Prostate gland (tissue), 2 donors: ENCODE measurements around the gene RFPL4AL1. TPM values are rescaled to one million over a fixed set of nuclear protein-coding genes. Genes with fewer than 3 reads are reported as not detected.
"Not testable (repeated sequence)": the region's sequence is repeated elsewhere in the genome, so short reads cannot be mapped to it uniquely, and the experiment has no call there.

Source experiments
- DNase-seq: peaks from one replicate; pipeline ENCODE4 v3.0.0-alpha.2; 2019; ENCODE audit warnings: low spot score
- H3K27ac ChIP-seq, 2 donors: fragments of 200-600 bp; sonication (generic); 2 replicates each; pipeline ENCODE4 v1.5.1; 2017 to 2019
- H3K27me3 ChIP-seq: fragments of 200-600 bp; sonication (generic); replicated peaks from 2 replicates; pipeline ENCODE4 v1.5.1; 2019; ENCODE audit not compliant: insufficient read depth
- H3K36me3 ChIP-seq, 2 donors: fragments of 200-600 bp; sonication (generic); 1 replicate in 1 of 2; 2 replicates in 1 of 2; pipeline versions ENCODE4 v1.5.1 to v1.8.1; 2017 to 2019
- H3K4me1 ChIP-seq: fragments of 200-600 bp; sonication (generic); replicated peaks from 2 replicates; pipeline ENCODE4 v1.5.1; 2019
- H3K4me3 ChIP-seq, 2 donors: fragments of 200-600 bp; sonication (generic); 2 replicates each; pipeline ENCODE4 v1.5.1; 2017 to 2019
- H3K9me3 ChIP-seq: fragments of 200-600 bp; sonication (generic); 2 replicates; pipeline ENCODE4 v1.5.1; 2017
- CTCF ChIP-seq, 4 experiments: fragments of 200-600 bp in 2 of 4; fragments of 450-650 bp in 2 of 4; sonication (generic) in 2 of 4; IDR thresholded peaks; 1 replicate in 3 of 4; 2 replicates in 1 of 4; pipeline ENCODE4 v1.5.1; 2016 to 2019; ENCODE audit warnings: antibody characterized with exemption in 4 of 4, mild to moderate bottlenecking in 2 of 4, moderate library complexity in 2 of 4
- POLR2A ChIP-seq: fragments of 450-650 bp; IDR thresholded peaks from one replicate; pipeline ENCODE4 v1.6.1; 2016; ENCODE audit warnings: antibody characterized with exemption, mild to moderate bottlenecking
- POLR2AphosphoS5 ChIP-seq: sonication (generic); formaldehyde crosslinking; IDR thresholded peaks from one replicate; pipeline ENCODE4 v1.6.1; 2017; ENCODE audit warnings: antibody characterized with exemption
- WGBS: methylation state at CpG from one replicate; pipeline ENCODE4 v1.1.5; 2018; 5-methylcytosine and 5-hydroxymethylcytosine counted together
- intact Hi-C: fragments of 100-400 bp; cut with DNase I; formaldehyde crosslinking; loops from one replicate; pipeline ENCODE4 v1.14.2; 2022
- total RNA-seq, 2 donors: library from RNA; depleted of rRNA; stranded (reverse); fragments of >200 nt; gene quantifications; one replicate each; pipeline ENCODE4 v1.1.0, GENCODE V29; 2016

RFPL4AL1 gene
- total RNA-seq, result not detected

GRCh38 chr19:55768818-55769217 is at the start of gene RFPL4AL1:
TSS of gene RFPL4AL1 (plus strand) at chr19:55769118. CDS start at chr19:55771805, 2,687 bp downstream.
- H3K27ac ChIP-seq, H3K36me3 ChIP-seq, H3K4me1 ChIP-seq, DNase-seq, H3K27me3 ChIP-seq, H3K4me3 ChIP-seq, intact Hi-C loops, H3K9me3 ChIP-seq: not testable (repeated sequence)
- WGBS, result 80% methylated on average over 6 of the region's 6 CpGs

- no peaks in the 10 kb centered on the region for H3K27me3 ChIP-seq
- 68% methylated on average over 5 of the region's 5 CpGs for WGBS
- intact Hi-C loops, result no loop called here
These were observed 48.6 kb upstream of the RFPL4AL1 start for GRCh38 chr19:55720214-55720746.

DNA sequence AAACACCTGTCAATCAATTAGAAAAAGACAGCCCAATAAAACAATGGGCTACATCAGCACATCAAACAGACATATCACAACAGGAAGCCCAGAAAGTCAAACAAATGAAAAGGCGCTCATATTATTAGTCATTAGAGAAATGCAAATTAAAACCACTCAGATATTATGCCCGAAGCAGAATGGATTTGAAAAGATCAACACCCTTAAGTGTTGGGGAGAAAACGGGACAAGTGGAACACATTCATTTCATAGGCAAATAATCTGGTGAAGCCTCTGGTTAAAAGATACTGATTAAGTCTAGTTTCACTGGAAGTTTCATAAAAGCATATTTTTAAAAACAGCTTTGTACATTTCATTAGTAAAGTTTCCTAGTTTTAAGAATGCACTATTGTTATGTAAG is 48.1 kb upstream of the RFPL4AL1 start:
- H3K4me1 ChIP-seq, result no peaks in the 10 kb centered on the region

More at GRCh38 chr19:55720214-55720746, 48.6 kb upstream of the RFPL4AL1 start:
- Histone ChIP-seq H3K4me1 (no peaks in the 10 kb centered on the region), H3K27ac (no peak overlapping the region), H3K9me3 (no peaks in the 10 kb centered on the region), H3K36me3 (no peaks in the 10 kb centered on the region), H3K4me3 (no peak overlapping the region)
- DNase-seq, result no peak
- TF ChIP-seq POLR2AphosphoS5 (no peak), CTCF (IDR thresholded peaks at IDR 0.05) (no peak), POLR2A (no peak)

GRCh38 chr19:55723491-55723890 is 45.4 kb upstream of the RFPL4AL1 start:
- Histone ChIP-seq H3K27me3 (no peaks in the 10 kb centered on the region), H3K36me3 (no peaks in the 10 kb centered on the region), H3K4me1 (no peaks in the 10 kb centered on the region), H3K4me3 (no peak overlapping the region), H3K27ac (no peak overlapping the region), H3K9me3 (no peaks in the 10 kb centered on the region)
- TF ChIP-seq CTCF (IDR thresholded peaks at IDR 0.05), result no peak
- no peak for TF ChIP-seq POLR2AphosphoS5
- no peak for TF ChIP-seq POLR2A
- no peak for DNase-seq
- intact Hi-C loops, result no loop called here
- WGBS, result 80% methylated on average over 8 of the region's 8 CpGs

More for the DNA sequence above, 48.1 kb upstream of the RFPL4AL1 start:
- Histone ChIP-seq H3K9me3 (no peaks in the 10 kb centered on the region), H3K27ac (no peak overlapping the region), H3K27me3 (no peaks in the 10 kb centered on the region), H3K36me3 (no peaks in the 10 kb centered on the region), H3K4me3 (no peak overlapping the region)
- intact Hi-C loops, result no loop called here
- TF ChIP-seq CTCF (IDR thresholded peaks at IDR 0.05), result no peak
- no peak for TF ChIP-seq POLR2A
- TF ChIP-seq POLR2AphosphoS5, result no peak
- no peak for DNase-seq
- WGBS, result 89% methylated on average over 3 of the region's 3 CpGs

GRCh38 chr19:55730378-55730777 is 38.5 kb upstream of the RFPL4AL1 start:
- H3K36me3 ChIP-seq, H3K4me1 ChIP-seq, DNase-seq, H3K27me3 ChIP-seq, H3K9me3 ChIP-seq, intact Hi-C loops, H3K4me3 ChIP-seq, H3K27ac ChIP-seq: not testable (repeated sequence)
- WGBS, result 83% methylated on average over 2 of the region's 2 CpGs

DNA sequence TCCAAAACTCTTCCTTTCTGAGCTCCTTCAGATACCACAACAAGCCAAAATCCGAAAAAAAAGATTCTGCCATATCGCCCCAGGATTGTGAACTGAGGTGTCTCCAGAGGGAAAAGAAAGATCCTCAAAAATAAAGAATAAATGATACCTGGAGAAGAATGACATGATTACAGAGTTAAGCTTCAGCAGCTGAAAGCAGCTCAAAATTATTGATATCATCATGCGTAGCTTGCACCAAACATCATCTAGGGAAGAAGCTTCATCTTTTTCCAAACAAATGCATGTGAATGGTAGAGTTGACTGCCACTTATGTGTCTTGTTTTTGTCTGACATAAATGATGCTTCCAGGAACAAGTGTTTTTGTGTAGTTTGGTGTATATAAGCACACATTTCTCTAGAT is 30.6 kb upstream of the RFPL4AL1 start, which contains the start of gene NLRP9:
TSS of gene NLRP9 (minus strand) at position 101 of the 400 bp plus-strand sequence. CDS start at position 73, 28 bp downstream.
- no peaks in the 10 kb centered on the region for H3K36me3 ChIP-seq
- no peak within 1 kb of the TSS for H3K4me3 ChIP-seq
- no peaks in the 10 kb centered on the region for H3K9me3 ChIP-seq
- intact Hi-C loops, result no loop called here
- TF ChIP-seq CTCF (IDR thresholded peaks at IDR 0.05) (no peak), POLR2A (no peak), POLR2AphosphoS5 (no peak)
- WGBS, result 91% methylated on average over 3 of the region's 3 CpGs
- H3K4me1 ChIP-seq, result no peaks in the 10 kb centered on the region
- DNase-seq, result no peak
- H3K27me3 ChIP-seq, result no peaks in the 10 kb centered on the region
- H3K27ac ChIP-seq, result no peak within 1 kb of the TSS
